ENCODE results near the gene VMA21. TPM values are rescaled to one million over a fixed set of nuclear protein-coding genes. Genes with fewer than 3 reads are reported as not detected.

The VMA21 gene
- total and polyA plus RNA-seq, 7 experiments from 2014 or later: 19.3 to 41.0 (median 29.3) TPM

Other genes starting within 250 kb of the VMA21 start
- gene GPR50, start 220.6 kb upstream of the VMA21 start, total RNA-seq: not detected
- gene GPR50, start 220.6 kb upstream of the VMA21 start, polyA plus RNA-seq: not detected
- not detected for gene PASD1, start 166.5 kb downstream of the VMA21 start, total RNA-seq
- not detected for gene PASD1, start 166.5 kb downstream of the VMA21 start, polyA plus RNA-seq

All from naive thymus-derived CD4-positive, alpha-beta T cell (primary cell).